Erythroblast (primary cell): Measurements from ENCODE around the gene CNIH3.

Experiments
- GATA1 ChIP-seq: IDR thresholded peaks from 2 replicates; pipeline ENCODE4 v1.6.1; 2011; ENCODE audit warnings: low read depth, mild to moderate bottlenecking, control low read depth, low read length, moderate library complexity
- POLR2A ChIP-seq: IDR thresholded peaks from 2 replicates; pipeline ENCODE4 v1.6.1; 2011; ENCODE audit warnings: mild to moderate bottlenecking, low read length

DNA sequence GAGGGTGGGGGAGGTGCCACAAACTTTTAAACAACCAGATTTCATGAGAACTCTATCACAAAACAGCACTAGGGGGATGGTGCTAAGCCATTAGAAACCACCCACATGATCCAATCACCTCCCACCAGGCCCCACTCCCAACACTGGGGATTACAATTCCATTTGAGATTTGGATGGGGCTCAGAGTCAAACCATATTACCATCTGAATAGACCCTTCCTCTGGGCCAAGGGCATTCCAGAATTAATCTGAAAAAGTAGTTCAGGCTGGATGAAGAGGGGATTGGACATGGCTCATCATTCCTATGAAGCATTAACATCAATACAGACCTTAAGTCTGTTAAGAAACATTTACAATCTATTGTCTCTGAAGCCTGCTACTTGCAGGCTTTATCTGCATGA, 163.4 kb downstream of the CNIH3 start:
- no peak for TF ChIP-seq POLR2A
- TF ChIP-seq GATA1, result no peak
